Fibroblast of pulmonary artery (primary cell): ENCODE results near the gene WNT1.
A peak's percentile ranks its signal among the peaks of the same experiment; 100 is the strongest.

Source experiments
- DNase-seq: peaks from one replicate; pipeline ENCODE4 v3.0.0-alpha.2; 2010; ENCODE audit warnings: low read depth
- H3K4me3 ChIP-seq: replicated peaks from 2 replicates; pipeline ENCODE4 v1.5.1; 2011; ENCODE audit warnings: low read depth, mild to moderate bottlenecking, control low read depth, low read length, moderate library complexity
- TF ChIP-seq, protein P1 (sequence below): IDR thresholded peaks from 2 replicates; pipeline ENCODE4 v1.5.1; 2011; ENCODE audit warnings: mild to moderate bottlenecking, control low read depth, low read length, inconsistent platforms; ENCODE audit errors: missing control alignments

Gene WNT1

GRCh38 chr12:49010092-49010668, 32.1 kb downstream of the WNT1 start:
- TF ChIP-seq, protein P1, sequence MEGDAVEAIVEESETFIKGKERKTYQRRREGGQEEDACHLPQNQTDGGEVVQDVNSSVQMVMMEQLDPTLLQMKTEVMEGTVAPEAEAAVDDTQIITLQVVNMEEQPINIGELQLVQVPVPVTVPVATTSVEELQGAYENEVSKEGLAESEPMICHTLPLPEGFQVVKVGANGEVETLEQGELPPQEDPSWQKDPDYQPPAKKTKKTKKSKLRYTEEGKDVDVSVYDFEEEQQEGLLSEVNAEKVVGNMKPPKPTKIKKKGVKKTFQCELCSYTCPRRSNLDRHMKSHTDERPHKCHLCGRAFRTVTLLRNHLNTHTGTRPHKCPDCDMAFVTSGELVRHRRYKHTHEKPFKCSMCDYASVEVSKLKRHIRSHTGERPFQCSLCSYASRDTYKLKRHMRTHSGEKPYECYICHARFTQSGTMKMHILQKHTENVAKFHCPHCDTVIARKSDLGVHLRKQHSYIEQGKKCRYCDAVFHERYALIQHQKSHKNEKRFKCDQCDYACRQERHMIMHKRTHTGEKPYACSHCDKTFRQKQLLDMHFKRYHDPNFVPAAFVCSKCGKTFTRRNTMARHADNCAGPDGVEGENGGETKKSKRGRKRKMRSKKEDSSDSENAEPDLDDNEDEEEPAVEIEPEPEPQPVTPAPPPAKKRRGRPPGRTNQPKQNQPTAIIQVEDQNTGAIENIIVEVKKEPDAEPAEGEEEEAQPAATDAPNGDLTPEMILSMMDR = no peak
- DNase-seq = no peak
- H3K4me3 ChIP-seq = no peak overlapping the region

DNA sequence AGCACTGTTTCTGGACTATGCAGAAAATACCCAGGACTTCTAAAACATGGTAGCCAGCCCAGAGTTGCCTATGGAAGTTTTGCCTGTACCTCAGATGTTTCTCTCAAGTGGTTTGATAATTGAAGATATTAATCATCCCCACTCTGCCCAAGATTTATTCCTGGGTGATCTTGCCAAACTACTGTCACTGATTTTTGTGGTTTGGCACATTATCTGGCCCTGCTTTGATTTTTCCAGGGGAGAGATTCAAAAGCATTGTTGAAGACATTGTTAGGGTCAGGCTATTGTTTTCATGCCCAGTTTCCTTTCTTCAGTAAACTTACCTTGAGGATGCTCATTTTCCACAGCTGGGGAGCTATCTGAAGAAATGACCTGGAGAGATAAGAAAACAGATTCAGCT, 34.6 kb downstream of the WNT1 start:
- TF ChIP-seq, protein P1 = no peak
- H3K4me3 ChIP-seq = no peak overlapping the region
- DNase-seq = no peak

DNA sequence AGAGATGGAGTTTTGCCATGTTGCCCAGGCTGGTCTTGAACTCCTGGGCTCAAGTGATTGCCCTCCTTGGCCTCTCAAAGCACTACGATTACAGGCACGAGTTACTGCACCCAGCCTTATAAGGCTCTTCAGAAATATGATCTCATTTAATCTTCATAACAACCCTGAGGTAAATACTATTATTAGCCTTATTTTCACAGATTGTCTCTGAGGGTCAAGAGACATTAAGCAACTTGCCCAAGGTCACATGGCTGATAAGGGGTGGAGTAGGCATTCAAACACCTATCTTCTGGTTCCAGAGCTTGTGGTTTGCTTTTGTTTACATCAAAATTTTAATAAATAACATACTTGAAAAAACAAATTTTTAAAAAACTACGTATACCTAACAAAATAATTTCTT, 35.3 kb downstream of the WNT1 start:
- DNase-seq = no peak
- H3K4me3 ChIP-seq = no peak overlapping the region
- TF ChIP-seq, protein P1 = no peak

DNA sequence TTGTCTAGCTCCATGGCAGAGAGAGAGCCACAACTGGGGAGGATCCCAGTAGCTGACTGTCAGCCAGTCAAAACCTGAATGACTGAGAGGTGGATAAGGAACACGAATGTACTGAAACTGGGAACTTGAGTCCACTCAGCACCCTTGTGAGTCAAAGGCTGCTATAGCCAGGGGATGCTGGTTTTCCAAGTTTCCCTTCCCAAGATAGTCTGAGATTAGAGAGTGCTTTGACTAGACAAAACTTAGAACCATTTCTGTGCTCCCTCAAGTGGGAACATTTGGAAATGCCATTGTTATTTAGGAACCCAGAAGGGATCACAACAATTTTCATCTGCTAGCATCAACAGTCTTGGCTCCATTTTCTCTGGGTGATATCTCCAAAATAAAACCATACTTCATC, 36.4 kb downstream of the WNT1 start:
- no peak overlapping the region for H3K4me3 ChIP-seq
- TF ChIP-seq, protein P1 = peak; percentile 45
- peak; percentile 61 for DNase-seq

GRCh38 chr12:49015196-49015595, 37.1 kb downstream of the WNT1 start:
- no peak overlapping the region for H3K4me3 ChIP-seq
- no peak for DNase-seq
- TF ChIP-seq, protein P1 = no peak

GRCh38 chr12:49017891-49018260, 39.8 kb downstream of the WNT1 start:
- TF ChIP-seq, protein P1 = no peak
- H3K4me3 ChIP-seq = peak overlapping the region; percentile 98
- DNase-seq = peak; percentile 63
